ENCODE data around the gene RGS6. TPM values are rescaled to one million over a fixed set of nuclear protein-coding genes. Genes with fewer than 3 reads are reported as not detected.

Gene RGS6
- total RNA-seq, 2 donors from 2014 or later: 3.2 TPM; not detected in 1

DNA sequence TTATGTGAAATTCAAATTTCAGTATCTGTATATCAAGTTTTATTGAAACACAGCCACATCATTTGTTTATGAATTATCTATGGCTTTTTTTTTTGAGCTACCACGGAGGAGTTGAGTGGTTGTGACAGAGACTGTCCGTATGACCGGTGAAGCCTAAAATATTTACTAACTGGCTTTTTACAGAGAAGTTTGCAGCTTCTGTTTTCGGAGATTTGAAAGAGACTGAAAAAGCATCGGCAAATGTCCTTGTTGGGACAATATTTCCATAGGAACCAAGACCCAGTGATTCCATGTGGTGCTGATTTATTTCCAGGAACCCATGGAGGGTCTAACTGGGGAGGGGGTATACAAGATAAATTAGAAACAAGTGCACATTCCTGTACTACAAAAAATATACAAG is 56.2 kb downstream of the RGS6 start:
- Histone ChIP-seq H3K27ac (no peak overlapping the region), H3K27me3 (replicated peaks; ENCODE audit: insufficient read depth) (no peaks in the 10 kb centered on the region), H3K9me3 (no peaks in the 10 kb centered on the region), H3K4me3 (no peak overlapping the region), H3K4me1 (replicated peaks) (no peaks in the 10 kb centered on the region), H3K36me3 (no peaks in the 10 kb centered on the region)
- DNase-seq (ENCODE audit: low spot score): no peak
- intact Hi-C loops (cut with DNase I): no loop called here
- TF ChIP-seq, protein P1, sequence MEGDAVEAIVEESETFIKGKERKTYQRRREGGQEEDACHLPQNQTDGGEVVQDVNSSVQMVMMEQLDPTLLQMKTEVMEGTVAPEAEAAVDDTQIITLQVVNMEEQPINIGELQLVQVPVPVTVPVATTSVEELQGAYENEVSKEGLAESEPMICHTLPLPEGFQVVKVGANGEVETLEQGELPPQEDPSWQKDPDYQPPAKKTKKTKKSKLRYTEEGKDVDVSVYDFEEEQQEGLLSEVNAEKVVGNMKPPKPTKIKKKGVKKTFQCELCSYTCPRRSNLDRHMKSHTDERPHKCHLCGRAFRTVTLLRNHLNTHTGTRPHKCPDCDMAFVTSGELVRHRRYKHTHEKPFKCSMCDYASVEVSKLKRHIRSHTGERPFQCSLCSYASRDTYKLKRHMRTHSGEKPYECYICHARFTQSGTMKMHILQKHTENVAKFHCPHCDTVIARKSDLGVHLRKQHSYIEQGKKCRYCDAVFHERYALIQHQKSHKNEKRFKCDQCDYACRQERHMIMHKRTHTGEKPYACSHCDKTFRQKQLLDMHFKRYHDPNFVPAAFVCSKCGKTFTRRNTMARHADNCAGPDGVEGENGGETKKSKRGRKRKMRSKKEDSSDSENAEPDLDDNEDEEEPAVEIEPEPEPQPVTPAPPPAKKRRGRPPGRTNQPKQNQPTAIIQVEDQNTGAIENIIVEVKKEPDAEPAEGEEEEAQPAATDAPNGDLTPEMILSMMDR (IDR thresholded peaks at IDR 0.05): no peak
- TF ChIP-seq POLR2AphosphoS5 (IDR thresholded peaks at IDR 0.05) (no peak), POLR2A (IDR thresholded peaks at IDR 0.05) (no peak)
- WGBS: 87% methylated on average over 5 of the region's 5 CpGs

DNA sequence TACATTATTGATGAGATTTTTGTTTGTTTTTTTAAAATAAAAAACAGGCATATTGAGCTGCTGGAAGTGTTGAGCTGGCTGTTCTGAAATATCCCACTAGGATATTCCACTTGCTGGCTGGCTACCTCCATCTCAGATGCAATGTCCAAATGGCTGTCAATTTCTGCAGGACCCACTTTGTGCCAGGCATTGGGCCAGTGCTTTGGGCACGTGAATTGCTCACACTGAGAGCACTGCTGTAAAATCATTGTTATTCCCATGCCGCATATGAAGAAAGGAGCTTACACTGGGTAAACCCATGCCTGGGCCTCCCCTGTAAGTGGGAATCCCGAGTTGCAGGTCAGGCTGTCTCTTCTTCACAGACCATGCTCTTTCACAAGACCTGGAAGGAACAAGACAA is 56.7 kb downstream of the RGS6 start:
- intact Hi-C loops (cut with DNase I): no loop called here
- Histone ChIP-seq H3K27me3 (replicated peaks; ENCODE audit: insufficient read depth) (no peaks in the 10 kb centered on the region), H3K27ac (no peak overlapping the region), H3K4me1 (replicated peaks) (no peaks in the 10 kb centered on the region), H3K9me3 (no peaks in the 10 kb centered on the region), H3K36me3 (no peaks in the 10 kb centered on the region), H3K4me3 (no peak overlapping the region)
- DNase-seq (ENCODE audit: low spot score): no peak
- no peak for TF ChIP-seq POLR2AphosphoS5 (IDR thresholded peaks at IDR 0.05)
- TF ChIP-seq, protein P1 (IDR thresholded peaks at IDR 0.05): no peak
- TF ChIP-seq POLR2A (IDR thresholded peaks at IDR 0.05): no peak
- WGBS: 77% methylated on average over 3 of the region's 3 CpGs

DNA sequence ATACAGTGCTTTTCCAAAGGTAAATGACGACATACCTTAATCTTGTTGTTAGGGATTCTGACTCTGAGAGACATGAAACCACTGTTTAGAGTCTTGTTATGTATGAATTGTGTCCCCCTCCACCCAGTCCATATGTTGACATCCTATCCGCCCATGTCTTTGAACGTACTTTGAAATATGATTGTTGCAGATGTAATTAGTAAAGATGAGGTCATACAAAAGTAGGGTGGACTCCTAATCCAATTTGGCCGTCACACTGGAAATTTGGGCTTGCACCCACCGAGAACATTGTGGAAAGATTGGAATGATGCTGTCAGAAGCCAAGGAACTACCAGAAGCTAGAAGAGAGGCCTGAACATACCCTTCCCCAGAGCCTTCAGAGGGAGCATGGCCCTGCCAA is 62.2 kb downstream of the RGS6 start:
- intact Hi-C loops (cut with DNase I): no loop called here
- Histone ChIP-seq H3K9me3 (no peaks in the 10 kb centered on the region), H3K27ac (no peak overlapping the region), H3K4me3 (no peak overlapping the region), H3K36me3 (no peaks in the 10 kb centered on the region), H3K4me1 (replicated peaks) (no peaks in the 10 kb centered on the region), H3K27me3 (replicated peaks; ENCODE audit: insufficient read depth) (no peaks in the 10 kb centered on the region)
- WGBS: 81% methylated on average over 5 of the region's 5 CpGs
- DNase-seq (ENCODE audit: low spot score): no peak
- no peak for TF ChIP-seq POLR2AphosphoS5 (IDR thresholded peaks at IDR 0.05)
- TF ChIP-seq, protein P1 (IDR thresholded peaks at IDR 0.05): no peak
- TF ChIP-seq POLR2A (IDR thresholded peaks at IDR 0.05): no peak

DNA sequence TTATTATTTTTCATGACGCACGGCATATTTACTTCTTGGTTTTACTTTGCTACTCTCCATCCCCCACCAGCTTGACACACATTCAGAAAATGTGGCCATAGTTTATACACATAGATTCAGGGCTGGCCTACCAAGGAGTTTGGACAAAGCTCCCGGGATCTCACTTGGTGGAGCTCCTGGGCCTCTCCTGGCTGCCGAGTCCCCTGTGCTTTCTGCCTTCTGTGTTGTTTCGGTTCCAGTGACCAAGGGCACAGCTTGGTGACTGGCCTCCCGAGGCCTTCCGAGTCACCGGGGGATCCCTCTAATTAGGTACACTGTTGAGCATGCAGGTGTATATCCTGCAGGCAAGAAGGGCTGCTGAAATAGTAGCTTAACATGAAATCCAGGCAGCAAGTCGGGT is 63.5 kb downstream of the RGS6 start:
- TF ChIP-seq, protein P1 (IDR thresholded peaks at IDR 0.05): no peak
- TF ChIP-seq POLR2AphosphoS5 (IDR thresholded peaks at IDR 0.05) (no peak), POLR2A (IDR thresholded peaks at IDR 0.05) (no peak)
- WGBS: 86% methylated on average over 9 of the region's 9 CpGs
- Histone ChIP-seq H3K4me3 (no peak overlapping the region), H3K9me3 (no peaks in the 10 kb centered on the region), H3K27ac (no peak overlapping the region), H3K27me3 (replicated peaks; ENCODE audit: insufficient read depth) (no peaks in the 10 kb centered on the region), H3K36me3 (no peaks in the 10 kb centered on the region), H3K4me1 (replicated peaks) (no peaks in the 10 kb centered on the region)
- no peak for DNase-seq (ENCODE audit: low spot score)
- intact Hi-C loops (cut with DNase I): no loop called here

DNA sequence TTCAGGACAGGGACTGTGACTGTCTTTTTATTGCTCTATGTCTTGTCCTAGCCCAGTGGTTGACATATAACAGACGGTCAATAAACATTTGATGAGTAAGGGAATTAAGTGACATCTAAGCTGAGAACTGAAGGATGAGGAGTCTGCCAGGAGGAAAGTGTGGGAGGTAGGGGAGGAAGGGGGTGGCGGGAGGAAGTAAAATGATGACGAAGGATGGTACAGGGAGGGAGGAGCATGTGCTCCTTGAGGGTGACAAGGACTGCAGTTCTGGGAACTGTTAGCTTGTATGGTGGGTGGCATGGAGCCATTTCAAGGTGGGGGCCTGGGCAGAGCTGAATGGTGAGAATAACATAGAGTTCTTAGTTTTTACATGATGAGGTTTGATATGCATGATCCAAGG is 64.4 kb downstream of the RGS6 start:
- TF ChIP-seq, protein P1 (IDR thresholded peaks at IDR 0.05): no peak
- TF ChIP-seq POLR2AphosphoS5 (IDR thresholded peaks at IDR 0.05) (no peak), POLR2A (IDR thresholded peaks at IDR 0.05) (no peak)
- no peaks in the 10 kb centered on the region for H3K36me3 ChIP-seq
- H3K27me3 ChIP-seq (replicated peaks; ENCODE audit: insufficient read depth): no peaks in the 10 kb centered on the region
- 69% methylated on average over 3 of the region's 3 CpGs for WGBS
- no peak for DNase-seq (ENCODE audit: low spot score)
- no peak overlapping the region for H3K27ac ChIP-seq
- H3K4me1 ChIP-seq (replicated peaks): no peaks in the 10 kb centered on the region
- intact Hi-C loops (cut with DNase I): no loop called here
- no peaks in the 10 kb centered on the region for H3K9me3 ChIP-seq
- no peak overlapping the region for H3K4me3 ChIP-seq
